GM13976 (cell line): ENCODE measurements around the gene PRKAR1B.
"Not testable (repeated sequence)": the region's sequence is repeated elsewhere in the genome, so short reads cannot be mapped to it uniquely, and the experiment has no call there.

Experiments used
- DNase-seq: peaks from one replicate; pipeline ENCODE4 v3.0.0; 2012; ENCODE audit warnings: low spot score
- CTCF ChIP-seq: IDR thresholded peaks from 2 replicates; pipeline ENCODE4 v1.5.1; 2012; ENCODE audit warnings: borderline replicate concordance, mild to moderate bottlenecking; ENCODE audit not compliant: insufficient read depth; ENCODE audit errors: extremely low read depth, missing control alignments, control extremely low read depth
- in situ Hi-C: fragments of 300-500 bp; cut with MboI; formaldehyde crosslinking; loops from one replicate; pipeline ENCODE4 v1.12.0; 2022; ENCODE audit warnings: low sequenced_read_pairs, mixed read lengths, inconsistent platforms; ENCODE audit not compliant: unreplicated experiment

PRKAR1B gene

GRCh38 chr7:746155-747061, 19.3 kb upstream of the PRKAR1B start:
- in situ Hi-C loops = no loop called here
- DNase-seq = no peak
- TF ChIP-seq CTCF = no peak

- DNase-seq = no peak
- in situ Hi-C loops = no loop called here
- TF ChIP-seq CTCF = no peak
Measured at GRCh38 chr7:745431-746154, 18.5 kb upstream of the PRKAR1B start.

GRCh38 chr7:744854-745430, 17.9 kb upstream of the PRKAR1B start:
- DNase-seq = no peak
- in situ Hi-C loops = no loop called here
- no peak for TF ChIP-seq CTCF

DNA sequence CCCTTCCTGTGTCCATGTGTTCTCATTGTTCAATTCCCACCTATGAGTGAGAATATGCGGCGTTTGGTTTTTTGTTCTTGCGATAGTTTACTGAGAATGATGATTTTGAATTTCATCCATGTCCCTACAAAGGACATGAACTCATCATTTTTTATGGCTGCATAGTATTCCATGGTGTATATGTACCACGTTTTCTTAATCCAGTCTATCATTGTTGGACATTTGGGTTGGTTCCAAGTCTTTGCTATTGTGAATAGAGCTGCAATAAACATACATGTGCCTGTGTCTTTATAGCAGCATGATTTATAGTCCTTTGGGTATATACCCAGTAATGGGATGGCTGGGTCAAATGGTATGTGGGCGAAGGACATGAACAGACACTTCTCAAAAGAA, 17.0 kb upstream of the PRKAR1B start:
- DNase-seq, in situ Hi-C loops: not testable (repeated sequence)

- in situ Hi-C loops, DNase-seq: not testable (repeated sequence)
Measured at GRCh38 chr7:743341-744127, 16.5 kb upstream of the PRKAR1B start.

DNA sequence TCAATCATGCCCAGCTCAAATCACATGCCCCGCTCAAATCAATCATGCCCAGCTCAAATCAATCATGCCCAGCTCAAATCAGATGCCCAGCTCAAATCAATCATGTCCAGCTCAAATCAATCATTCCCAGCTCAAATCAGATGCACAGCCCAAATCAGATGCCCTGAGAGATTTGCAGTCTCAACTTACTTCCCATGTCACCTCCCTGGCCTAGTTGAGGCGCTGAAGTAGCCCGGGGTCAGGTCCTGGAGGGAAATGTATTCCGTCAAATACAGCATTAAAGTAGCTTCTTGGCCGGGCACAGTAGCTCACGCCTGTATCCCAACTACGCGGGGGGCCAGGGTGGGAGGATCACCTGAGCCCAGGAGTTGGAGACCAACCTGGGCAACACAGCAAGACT, 15.7 kb upstream of the PRKAR1B start:
- no peak for TF ChIP-seq CTCF
- in situ Hi-C loops = no loop called here
- no peak for DNase-seq

DNA sequence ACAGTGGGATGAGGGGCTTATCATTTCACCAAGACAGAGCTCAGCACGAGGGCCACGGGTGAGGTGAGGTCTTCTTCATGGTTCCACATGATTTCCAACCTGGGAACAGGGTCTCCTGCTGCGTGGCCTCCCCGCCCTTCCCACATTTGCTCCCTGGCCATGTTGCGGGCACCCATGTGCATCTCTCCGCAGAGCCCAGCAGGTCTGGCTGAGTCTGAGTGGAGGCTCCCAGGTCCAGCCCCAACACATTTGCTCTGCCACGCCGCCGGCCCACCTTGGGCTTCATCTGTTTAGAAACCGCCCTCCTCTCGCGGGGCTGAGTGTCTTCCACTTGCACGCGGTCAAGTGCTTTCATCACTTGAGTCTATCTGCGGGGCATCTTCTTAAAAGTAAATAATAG, 14.8 kb upstream of the PRKAR1B start:
- no peak for TF ChIP-seq CTCF
- in situ Hi-C loops = no loop called here
- no peak for DNase-seq
